GM04503 (cell line): ENCODE data around the gene IL25.

Source experiments
- DNase-seq: peaks from one replicate; pipeline ENCODE4 v3.0.0-alpha.2; 2012; ENCODE audit warnings: low read depth

Gene IL25

DNA sequence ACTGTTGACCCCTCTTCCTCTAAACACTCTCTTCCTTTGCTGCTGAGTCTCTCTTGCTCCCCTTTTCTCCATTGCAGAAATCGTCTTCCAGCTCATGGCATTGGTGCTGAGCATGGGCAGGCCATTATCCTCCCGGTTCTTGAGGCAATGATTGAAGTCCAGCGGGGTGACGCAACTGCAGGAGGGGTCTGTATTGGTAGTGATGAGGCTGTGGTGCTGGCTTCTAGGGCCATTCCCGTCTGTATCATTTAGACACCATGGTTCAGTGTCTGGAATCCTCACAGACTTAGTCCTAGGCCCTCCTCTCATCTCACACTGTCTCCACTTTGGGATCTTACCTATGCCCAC lies 19.2 kb upstream of the IL25 start:
- DNase-seq: no peak

DNA sequence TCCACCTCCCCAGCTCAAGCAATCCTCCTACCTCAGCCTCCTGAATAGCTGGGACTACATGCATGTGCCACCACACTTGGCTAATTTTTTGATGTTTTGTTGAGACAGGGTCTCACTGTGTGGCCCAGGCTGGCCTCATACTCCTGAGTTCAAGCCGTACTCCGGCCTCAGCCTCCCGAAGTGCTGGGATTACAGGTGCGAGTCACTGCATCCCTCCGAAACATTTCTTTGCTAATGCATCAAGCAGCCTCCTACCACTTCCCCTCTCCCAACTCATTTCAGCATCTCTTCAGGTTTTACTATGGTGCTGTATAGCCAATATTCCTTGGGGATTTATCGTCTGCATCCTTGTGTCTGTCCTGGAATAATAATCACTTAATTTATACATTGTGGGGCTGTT lies 17.6 kb upstream of the IL25 start:
- DNase-seq: no peak

DNA sequence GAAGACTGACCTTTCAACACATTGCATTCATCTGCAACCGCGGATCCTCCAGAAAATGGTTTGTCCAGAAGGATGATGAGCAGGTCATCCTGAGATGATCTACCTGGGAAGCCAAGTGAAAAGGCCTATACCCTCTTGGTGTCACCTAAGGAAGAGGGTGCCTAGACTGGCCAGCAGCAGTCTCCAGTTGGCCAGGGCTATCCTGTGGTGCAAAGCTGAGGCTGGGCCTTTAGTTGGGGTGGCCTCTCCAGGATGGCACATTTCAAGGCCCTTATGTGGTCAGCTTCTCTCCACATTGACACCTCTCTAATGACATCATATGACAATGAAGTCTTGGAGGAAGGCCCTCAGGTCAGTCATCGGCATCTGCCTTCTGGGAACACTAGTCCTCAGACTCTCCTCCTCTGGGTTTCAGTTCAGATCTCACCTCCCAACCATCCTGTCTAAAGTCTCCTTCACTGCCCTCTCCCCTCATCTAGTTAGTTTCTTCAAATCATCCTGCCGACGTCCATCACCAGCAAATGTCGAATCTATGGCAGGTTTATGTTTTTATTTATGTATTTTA lies 16.7 kb upstream of the IL25 start:
- no peak for DNase-seq

DNA sequence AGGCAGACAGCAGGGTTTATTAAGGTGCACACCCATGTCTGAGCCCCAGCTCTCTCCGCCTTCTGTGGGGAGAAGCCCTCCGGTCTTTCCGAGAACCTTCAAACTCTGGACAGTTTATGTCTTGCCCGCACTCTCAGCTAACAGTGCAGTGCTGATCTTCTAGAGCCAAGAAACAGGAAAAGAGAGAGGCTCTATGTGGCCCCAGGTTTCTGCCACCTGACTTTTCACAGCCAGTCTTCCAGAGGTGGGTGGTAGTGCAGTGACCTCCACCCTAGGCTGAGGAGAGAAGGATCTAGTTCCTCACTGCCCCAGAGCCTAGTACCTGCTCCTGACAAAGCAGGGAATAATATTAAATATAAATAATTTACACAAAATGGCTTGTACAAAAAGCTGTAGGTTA lies 15.9 kb upstream of the IL25 start:
- DNase-seq: no peak

DNA sequence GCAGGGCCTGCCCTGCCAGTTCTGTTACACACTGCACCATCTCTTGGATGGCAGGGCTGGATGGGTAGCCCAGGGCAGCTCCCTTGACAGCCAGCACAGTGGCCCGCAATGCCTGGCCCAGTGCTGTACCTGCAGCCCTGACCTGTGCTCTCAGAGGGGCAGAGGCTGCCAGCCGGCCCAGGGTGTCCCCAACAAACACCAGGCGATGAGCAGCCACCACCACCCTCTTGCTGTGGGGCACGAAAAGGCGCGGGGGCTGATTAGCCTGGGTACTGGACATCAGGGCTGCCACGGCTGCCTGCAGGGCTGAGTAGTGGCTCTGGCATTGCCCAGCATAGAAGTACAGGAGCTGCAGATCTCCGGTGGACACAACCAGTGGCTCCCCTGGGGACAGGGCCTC lies 15.3 kb upstream of the IL25 start:
- DNase-seq: no peak

DNA sequence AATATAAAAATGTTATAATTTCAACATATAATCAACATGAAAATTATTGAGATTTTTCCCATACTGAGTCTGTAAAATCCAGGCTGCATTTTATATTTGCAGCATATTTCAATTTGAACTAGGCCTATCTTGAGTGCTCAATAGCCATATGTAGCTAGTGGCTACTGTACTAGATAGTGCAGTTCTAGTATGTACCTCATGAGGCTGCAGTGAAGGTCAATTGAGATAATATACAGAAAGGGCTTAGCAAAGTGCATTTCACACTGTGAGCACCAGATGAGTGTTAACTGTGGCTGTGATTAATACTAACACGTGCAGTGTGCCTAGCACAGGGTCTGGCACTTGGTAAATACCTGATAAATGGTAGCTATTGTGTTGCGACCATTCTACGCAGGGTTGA lies 14.6 kb upstream of the IL25 start:
- DNase-seq: no peak

DNA sequence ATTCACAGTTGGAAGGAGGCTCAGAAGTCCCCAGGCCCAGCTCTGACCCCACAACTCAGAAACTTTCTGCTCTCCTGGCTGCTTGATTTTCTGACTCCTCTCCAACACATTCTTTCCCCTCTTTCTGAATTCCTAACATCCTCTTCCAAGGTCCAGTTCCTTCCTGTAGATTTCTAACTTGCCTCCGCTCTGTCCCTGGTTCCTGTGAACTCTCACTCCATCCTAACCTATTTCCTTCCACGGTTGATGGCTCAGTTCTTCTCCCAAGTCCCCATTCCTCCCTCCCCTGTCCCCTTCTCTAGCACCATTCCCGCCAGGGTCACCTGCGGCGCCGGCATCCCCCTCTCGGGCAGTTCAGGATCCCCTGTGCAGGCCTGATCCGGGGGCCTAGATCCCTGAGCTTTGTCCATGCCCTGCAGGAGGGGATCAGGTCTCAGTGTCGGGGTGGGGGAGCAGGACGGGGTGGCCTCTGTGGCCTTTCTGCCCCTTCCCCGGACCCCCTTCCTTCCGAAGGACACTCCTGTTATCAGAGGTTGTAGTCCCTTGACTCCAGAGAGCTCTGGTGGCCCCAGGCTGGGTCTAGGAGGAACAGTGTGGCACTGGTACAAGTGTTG lies 13.9 kb upstream of the IL25 start:
- DNase-seq: no peak

DNA sequence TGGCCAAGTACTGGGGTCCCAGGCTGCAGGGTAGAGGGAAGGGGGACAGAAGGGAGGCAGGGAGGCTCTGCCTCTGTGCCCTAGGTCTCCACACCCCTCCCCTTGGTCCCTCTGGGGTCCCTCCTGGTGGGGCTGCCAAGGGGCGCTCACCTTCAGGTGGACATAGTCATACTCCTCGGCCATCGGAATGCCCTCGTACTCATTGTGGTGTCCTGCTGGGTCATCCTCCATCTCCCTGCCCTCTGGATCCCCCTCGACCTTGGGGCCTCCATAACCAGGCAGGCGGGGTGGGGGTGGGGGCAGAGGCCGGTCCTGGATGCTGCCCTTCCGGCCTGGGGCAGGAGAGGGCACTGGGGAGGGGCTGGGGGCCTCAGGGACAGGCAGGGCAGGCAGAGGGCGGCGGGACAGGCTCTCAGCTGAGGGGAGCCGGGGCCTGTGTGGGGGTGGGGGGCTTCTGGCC lies 13.4 kb upstream of the IL25 start:
- DNase-seq: no peak

DNA sequence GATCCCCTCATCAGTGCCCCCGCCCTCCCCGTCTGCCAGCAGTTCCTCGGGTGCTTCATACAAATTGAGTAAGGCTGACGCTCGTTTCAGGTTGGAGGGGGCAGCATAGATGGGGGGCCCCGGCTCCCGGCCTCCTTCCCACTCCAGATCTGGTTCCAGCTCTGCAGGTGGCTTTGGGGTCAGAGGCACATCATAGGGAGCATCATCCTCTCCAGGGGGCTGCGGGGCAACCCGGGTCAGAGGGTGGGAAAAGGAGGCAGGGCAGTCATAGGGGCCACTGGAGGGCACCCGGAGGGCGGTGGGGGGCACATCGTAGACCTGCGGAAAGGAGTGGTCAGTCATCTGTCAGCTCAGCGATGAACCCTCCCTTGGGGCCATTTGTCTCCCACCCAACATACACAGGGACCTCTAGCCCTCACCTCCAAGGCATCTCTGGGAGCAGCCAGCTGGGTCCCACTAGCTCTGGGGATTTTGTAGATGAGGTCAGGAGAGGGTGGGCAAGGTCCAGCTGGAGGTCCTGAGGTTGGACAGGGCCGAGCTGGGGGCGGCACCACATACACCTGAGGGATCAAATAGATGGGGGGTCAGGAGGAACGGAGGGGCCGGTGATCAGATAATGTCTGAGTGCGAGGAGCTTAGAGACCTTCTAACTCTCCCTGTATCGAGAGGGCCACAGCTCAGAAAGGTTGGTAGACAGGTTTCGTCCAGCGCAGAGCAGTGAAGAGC lies 12.7 kb upstream of the IL25 start:
- no peak for DNase-seq

DNA sequence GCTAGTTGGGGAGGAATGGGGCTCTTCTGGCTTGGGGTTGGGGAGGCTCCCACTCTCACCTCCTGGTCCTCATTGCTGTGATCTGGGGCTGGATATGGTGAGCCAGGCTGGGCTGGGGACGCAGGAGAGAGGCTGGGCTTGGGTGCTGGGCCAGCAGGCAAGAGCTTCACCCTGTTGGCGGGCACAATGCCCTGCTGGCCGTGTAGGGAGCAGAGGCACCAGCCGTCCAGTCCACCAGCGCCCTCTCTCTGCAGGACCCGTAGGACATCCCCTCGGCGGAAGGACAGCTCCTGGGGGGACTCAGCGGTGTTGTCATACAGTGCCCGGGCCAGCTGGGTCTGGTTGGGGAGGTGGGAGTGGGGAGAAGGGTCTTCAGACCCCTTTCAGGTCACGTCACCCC lies 12.1 kb upstream of the IL25 start:
- DNase-seq: no peak

DNA sequence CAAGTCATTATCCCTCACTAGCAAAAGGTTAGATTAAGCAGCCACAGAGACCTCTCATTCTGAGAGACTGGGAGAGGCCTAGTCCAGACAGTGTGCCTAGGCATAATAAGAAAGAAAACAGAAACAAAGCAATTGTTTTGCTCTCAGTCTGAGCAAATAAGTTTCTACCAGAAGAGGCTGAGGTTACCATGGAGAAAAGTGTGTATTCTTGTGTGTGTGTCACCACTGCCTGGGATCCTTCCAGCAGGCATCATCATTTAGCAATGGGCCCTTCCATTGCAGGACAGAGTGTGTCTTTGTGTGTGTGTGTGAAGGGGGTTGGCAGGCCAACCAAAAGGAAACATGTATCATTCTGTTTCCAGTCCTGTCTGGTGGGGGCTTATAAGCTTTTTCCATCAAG lies 11.3 kb upstream of the IL25 start:
- DNase-seq: peak; percentile 69

DNA sequence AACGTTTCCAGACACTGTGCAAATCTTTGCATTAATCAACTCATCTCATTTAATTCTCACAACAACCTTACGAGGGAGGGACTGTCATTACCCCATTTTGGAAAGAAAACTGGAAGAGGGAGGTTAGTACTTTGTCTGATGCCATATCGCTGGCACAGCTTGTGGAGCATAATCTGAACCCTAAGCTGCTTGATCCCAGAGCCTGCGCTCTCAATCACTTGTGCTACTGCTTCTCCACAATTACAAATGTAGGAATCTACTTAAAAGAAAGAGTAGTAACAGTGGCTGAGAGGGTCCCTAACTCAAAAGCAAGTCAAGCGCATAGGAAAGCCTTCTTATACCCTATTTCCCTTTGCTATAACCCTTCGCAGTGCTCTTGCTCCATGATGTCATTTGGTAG lies 10.8 kb upstream of the IL25 start:
- DNase-seq: no peak

DNA sequence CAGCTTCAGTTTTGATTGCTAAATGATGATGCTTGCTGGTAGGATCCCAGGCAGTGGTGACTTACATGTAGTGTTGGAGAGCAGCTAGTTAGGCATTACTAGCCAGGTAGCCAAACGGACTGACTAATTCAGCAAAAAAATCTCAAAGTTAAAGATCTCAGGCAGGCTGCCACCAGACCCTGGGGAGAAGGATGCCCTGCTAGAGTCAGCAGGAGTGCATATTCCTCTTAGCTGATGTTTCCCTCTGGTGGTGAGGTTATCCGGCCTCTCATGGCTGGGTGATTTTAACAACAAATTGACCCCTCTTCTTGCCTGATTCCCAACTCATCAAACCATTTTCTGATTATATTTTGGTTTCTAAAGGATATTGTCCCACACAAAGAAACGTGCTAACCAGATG lies 10.4 kb upstream of the IL25 start:
- DNase-seq: no peak

DNA sequence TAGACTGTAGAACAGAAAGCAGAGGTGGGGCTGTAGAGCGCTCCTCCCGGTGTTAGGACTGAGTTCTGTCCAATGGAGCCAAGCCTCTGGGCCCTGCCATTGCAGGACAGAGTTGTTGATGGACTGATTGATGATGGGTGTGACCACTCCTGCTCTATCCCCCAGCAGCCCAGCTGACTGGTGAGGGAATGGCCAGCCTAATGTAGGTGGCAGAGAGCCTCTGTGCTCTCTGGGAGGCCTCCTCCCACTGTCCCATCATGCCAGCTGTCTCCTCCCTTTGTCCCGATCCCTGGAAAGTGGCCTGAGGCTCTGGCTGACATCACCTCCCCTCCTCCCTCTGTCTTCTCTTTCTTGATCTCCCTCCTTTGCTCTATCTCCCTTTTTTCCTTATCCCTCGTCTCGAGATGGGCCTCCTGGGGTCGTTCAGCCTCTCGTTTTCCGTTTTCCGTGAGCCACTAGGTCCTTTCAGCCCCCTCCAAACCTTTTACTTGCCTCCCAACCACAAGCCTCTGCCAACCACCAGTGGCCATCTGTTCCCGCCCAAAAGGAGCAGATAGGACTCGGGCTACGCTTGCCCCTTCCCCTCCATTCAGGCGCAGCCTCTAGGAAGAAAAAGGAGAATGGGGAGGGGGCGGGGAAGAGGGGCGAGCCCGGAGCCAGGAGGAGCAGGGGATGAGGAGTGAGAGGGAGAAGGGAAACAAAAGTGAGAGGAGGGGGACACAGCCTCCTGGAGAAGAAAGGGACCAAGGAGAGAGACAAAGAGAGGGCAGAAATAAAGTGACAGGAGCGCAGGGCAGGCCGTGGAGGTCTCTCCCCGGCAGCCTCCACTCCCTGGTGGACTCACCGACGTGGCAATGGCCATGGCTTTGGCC lies 8.2 kb upstream of the IL25 start:
- no peak for DNase-seq

DNA sequence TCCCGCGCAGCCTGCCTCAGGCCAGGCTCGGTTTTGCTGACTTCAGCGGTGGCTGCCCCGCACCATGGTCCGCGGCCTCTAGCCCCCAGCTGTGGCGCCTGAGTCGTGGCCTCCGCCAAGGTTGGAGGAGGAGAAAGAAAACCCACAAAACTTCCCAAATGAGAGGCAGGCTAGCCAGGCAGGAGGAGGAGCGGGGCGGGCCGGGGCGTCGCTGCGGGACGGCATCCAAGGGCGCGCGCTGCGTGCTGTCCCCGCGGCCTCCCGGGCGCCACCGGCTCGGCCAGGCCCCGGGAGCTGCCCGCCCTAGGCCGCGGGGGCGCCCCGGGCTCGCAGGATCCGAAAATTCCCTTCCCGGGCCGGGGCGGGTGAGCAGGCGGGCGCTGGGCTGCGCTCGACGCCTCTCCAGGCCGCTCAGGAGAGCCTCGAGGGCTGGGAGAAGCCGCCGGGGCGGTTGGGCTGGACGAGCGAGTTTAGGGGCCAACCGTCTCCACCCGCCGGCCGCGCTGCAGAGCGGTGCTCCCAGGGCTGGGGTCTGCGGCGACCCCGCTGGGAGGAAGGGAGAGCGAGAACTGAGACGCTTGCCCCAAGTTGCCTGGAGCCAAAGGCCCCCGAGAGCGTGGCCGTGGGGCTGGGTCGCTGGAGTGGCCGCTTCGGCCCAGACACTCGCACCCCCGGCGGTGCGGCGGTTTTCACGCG lies 7.4 kb upstream of the IL25 start, which contains the start of gene EFS:
TSS of gene EFS (minus strand) at position 137 of the 696 bp plus-strand sequence. CDS start 147 bp downstream, outside the sequence.
- DNase-seq: no peak

DNA sequence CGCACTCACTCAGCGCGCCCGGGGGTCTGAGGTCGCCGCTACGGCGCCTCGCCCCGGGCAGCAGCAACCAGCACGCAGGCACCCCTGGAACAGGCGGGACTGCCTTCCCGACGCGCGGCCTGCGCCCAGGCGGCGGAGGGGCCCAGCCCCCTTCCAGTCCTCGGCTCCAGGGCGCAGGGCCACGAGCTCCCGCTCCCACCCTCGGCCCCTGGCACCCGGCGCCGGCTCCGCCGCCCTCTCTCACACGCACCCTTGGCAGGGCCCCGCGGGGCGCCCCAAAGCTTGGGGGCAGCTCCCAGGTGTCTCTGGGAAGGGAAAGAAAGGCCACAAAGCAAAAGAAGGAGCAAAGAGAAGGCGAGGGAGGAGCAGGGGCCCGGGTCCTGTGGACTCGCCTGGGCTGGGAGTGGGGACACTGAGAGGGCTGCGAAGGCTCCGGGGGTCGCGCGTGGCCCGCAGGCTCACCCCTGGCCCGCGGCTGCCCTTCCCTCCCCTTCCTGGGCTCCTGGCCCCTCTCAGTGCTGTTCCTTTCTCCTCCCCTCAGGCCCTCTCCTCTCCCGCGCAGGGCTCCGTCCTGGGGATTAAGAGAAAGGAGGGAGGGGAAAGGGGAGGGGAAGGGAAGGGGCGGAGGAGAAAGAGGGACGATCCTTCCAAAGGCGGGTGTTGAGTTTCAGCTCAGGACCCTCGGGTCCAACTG lies 6.7 kb upstream of the IL25 start:
- no peak for DNase-seq

DNA sequence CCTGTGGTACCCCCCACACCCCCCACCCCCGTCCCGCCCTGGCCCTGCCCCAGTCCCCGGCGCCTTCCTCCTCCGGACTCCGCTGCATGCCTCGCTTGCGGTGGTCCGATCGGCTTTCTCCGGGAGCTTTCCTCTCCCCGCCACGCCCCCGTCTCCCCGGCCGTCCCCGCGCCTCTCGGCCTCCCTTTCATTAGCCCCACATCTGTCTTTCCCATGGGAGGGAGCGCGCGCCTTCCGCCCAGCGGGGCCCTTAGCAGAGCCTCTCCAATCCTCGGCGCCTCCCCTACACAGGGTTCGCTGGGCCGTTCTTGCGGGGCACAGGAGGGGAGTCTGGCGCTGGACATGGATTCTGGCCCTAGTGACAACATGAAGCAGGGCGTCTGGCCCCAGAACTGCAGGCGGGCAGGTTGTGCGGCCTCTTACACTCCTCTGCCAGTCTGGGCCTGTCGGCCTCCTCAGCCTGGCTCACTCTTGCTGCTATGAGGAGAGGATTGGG lies 6.1 kb upstream of the IL25 start:
- DNase-seq: no peak

DNA sequence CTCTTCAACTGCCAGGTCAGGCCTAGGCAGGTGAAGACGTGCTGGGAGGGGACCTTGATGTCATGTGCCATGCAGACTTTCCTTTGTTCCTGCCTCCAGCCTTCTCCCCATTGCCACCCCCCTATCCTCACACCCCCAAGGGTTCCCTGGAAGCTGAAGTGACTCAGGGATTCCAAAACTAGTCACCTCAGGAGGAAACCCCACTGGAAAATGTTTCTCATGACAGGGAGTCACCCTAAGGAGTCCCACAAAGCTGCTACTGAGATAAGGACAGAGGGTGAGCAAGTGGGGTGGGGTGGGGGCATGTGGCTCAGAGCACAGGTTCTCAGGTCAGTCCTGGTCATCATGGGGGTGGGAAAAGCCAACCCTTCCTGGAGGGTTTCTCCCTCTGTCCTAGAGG lies 2.4 kb upstream of the IL25 start:
- DNase-seq: no peak

DNA sequence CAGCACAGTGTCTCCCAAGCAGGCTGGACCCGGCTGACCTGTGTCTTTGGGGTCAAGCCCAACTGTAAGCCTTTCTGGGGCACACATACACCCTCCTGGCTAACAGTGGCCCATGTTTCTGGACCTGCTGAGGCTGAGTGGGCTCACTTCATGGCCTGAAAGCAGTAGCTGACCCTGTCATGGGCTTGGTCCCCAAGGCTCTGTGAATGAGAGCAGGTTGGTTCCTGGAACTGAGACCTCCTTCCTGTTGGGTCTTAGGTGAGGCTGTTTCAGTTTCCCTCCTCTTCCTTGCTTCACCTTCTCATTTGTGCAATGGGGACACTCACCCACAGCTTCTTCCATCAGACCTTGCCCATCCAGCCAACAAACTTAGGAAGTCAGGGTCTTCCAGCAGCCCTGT lies 744 bp upstream of the IL25 start:
- DNase-seq: no peak

DNA sequence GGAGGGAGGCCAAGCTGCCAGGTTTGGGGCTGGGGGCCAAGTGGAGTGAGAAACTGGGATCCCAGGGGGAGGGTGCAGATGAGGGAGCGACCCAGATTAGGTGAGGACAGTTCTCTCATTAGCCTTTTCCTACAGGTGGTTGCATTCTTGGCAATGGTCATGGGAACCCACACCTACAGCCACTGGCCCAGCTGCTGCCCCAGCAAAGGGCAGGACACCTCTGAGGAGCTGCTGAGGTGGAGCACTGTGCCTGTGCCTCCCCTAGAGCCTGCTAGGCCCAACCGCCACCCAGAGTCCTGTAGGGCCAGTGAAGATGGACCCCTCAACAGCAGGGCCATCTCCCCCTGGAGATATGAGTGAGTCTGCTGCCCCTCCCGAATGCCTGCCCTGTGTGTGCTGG lies 432 bp downstream of the IL25 start:
- no peak for DNase-seq

DNA sequence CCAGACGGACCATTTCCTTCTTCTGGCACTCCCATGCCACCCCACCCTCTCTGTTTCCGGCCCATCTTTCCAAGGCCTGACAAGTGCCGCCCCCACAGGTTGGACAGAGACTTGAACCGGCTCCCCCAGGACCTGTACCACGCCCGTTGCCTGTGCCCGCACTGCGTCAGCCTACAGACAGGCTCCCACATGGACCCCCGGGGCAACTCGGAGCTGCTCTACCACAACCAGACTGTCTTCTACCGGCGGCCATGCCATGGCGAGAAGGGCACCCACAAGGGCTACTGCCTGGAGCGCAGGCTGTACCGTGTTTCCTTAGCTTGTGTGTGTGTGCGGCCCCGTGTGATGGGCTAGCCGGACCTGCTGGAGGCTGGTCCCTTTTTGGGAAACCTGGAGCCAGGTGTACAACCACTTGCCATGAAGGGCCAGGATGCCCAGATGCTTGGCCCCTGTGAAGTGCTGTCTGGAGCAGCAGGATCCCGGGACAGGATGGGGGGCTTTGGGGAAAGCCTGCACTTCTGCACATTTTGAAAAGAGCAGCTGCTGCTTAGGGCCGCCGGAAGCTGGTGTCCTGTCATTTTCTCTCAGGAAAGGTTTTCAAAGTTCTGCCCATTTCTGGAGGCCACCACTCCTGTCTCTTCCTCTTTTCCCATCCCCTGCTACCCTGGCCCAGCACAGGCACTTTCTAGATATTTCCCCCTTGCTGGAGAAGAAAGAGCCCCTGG lies 3.1 kb downstream of the IL25 start:
- DNase-seq: no peak
